Ishikawa (cell line): ENCODE data around the gene ANXA6.

Experiments used
- CEBPB ChIP-seq: IDR thresholded peaks from 2 replicates; pipeline ENCODE4 v1.6.1; 2012
- CREB1 ChIP-seq: IDR thresholded peaks from 2 replicates; pipeline ENCODE4 v1.6.1; 2012; ENCODE audit warnings: low read depth
- EP300 ChIP-seq: IDR thresholded peaks from 2 replicates; pipeline ENCODE4 v1.6.1; 2012; ENCODE audit warnings: borderline replicate concordance
- FOXM1 ChIP-seq: IDR thresholded peaks from 2 replicates; pipeline ENCODE4 v1.6.1; 2012; ENCODE audit warnings: low read depth, borderline replicate concordance
- MAX ChIP-seq: IDR thresholded peaks from 2 replicates; pipeline ENCODE4 v1.6.1; 2012
- RAD21 ChIP-seq: IDR thresholded peaks from 2 replicates; pipeline ENCODE4 v1.6.1; 2012; ENCODE audit warnings: low read depth
- REST ChIP-seq: IDR thresholded peaks from 2 replicates; pipeline ENCODE4 v1.6.1; 2012; ENCODE audit warnings: low read depth, mild to moderate bottlenecking
- TAF1 ChIP-seq: IDR thresholded peaks from 2 replicates; pipeline ENCODE4 v1.6.1; 2012; ENCODE audit warnings: low read depth, mild to moderate bottlenecking
- TCF12 ChIP-seq: IDR thresholded peaks from 2 replicates; pipeline ENCODE4 v1.6.1; 2012; ENCODE audit warnings: low read depth
- USF1 ChIP-seq: IDR thresholded peaks from 2 replicates; pipeline ENCODE4 v1.6.1; 2012
- YY1 ChIP-seq: IDR thresholded peaks from 2 replicates; pipeline ENCODE4 v1.6.1; 2012; ENCODE audit warnings: low read depth
- ZBTB7A ChIP-seq: IDR thresholded peaks from 2 replicates; pipeline ENCODE4 v1.6.1; 2012; ENCODE audit warnings: low read depth

GRCh38 chr5:151183456-151184245 lies 26.1 kb upstream of the ANXA6 start:
- TF ChIP-seq RAD21 (no peak), FOXM1 (no peak), TAF1 (no peak), ZBTB7A (no peak), REST (no peak), USF1 (no peak), CEBPB (no peak), EP300 (no peak), YY1 (no peak), MAX (no peak), TCF12 (no peak), CREB1 (no peak)
